Epithelial cell of proximal tubule (primary cell): ENCODE measurements around the gene FURIN. TPM values are rescaled to one million over a fixed set of nuclear protein-coding genes. Genes with fewer than 3 reads are reported as not detected.
"Not testable (repeated sequence)": the region's sequence is repeated elsewhere in the genome, so short reads cannot be mapped to it uniquely, and the experiment has no call there.

Source experiments
- DNase-seq: peaks from one replicate; pipeline ENCODE4 v3.0.0-alpha.2; 2011; ENCODE audit warnings: low read depth
- H3K4me3 ChIP-seq: 2 replicates; pipeline ENCODE4 v1.5.1; 2011; ENCODE audit warnings: low read depth, mild to moderate bottlenecking, low read length
- total RNA-seq: library from RNA; depleted of rRNA; stranded (reverse); fragments of >200 nt; gene quantifications from 2 replicates; pipeline ENCODE4 v1.2.3, GENCODE V29; 2015
- TF ChIP-seq, protein P1 (sequence below): conservative IDR thresholded peaks from 2 replicates; pipeline ENCODE4 v1.5.1; 2012; ENCODE audit warnings: low read depth, mild to moderate bottlenecking, low read length

The FURIN gene
- total RNA-seq, 1 donor from 2014 or later, result 91.0 TPM

DNA sequence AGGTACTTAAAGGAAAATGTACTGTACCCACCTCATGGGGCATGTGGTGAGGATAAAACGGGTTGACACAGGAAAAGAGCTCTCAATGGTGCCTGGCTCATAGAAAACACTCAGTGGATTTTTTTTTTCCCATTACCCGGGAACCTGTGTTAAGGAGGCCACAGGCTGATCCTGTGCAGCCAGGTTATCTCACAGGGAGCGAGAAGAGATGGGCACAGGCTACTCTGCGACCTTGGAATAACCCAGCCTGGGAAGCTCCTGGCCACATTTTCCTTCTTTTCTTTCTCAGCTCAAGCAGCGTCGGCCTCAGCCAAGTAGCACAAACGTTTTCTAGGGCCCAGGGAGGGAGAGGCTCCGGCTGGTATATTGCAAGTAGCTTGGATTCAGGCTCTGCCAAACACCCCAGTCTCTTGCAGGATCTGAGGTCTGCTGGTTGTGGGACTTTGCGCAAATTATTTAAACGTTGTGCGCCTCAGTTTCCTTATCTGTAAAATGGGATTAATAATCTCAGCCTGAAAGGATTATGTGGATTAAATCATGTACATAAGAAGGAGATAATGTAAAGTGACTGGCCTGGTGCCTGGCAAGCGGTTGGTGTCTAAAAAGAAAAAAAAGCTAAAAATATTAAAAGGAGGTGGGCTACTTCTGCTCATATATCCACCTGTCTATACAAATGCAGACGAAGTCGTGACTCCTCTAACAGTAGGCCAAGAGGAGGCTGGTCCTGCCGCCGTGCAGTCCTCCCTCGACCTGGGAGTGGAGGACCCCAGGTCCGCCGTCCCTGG, 2.2 kb downstream of the FURIN start:
- peak overlapping the region; percentile 83 for H3K4me3 ChIP-seq
- no peak for DNase-seq
- TF ChIP-seq, protein P1, sequence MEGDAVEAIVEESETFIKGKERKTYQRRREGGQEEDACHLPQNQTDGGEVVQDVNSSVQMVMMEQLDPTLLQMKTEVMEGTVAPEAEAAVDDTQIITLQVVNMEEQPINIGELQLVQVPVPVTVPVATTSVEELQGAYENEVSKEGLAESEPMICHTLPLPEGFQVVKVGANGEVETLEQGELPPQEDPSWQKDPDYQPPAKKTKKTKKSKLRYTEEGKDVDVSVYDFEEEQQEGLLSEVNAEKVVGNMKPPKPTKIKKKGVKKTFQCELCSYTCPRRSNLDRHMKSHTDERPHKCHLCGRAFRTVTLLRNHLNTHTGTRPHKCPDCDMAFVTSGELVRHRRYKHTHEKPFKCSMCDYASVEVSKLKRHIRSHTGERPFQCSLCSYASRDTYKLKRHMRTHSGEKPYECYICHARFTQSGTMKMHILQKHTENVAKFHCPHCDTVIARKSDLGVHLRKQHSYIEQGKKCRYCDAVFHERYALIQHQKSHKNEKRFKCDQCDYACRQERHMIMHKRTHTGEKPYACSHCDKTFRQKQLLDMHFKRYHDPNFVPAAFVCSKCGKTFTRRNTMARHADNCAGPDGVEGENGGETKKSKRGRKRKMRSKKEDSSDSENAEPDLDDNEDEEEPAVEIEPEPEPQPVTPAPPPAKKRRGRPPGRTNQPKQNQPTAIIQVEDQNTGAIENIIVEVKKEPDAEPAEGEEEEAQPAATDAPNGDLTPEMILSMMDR, result no peak

DNA sequence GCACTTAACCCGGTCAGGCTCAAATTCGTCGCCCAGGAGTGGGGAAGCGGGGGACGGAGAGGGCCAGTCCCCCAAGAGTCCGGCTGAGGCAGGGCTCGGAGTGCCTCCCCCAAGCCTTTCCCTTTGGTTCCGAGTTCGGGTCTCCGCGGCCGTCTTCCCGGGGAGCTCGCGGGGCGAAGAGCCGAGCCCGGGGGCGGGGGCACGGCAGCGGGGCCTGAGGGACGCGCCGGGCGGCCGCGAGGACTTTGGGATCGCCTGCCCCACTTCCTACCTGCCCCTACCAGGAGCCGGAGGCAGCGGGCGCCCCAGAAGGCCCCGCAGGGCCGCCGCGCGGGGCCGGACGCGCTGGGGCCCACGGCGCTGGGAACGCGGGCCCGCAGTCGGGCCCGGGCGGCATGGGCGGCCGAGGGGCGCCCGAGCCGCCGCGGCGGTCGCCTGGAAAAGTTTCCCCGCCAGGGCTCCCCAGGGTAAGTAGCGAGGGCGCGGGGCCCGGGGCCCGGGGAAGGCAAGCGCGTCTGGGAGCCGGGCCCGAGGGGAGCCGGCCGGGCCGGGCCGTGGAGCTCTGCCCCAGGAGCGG, 2.8 kb downstream of the FURIN start:
- peak overlapping the region; percentile 83 for H3K4me3 ChIP-seq
- no peak for DNase-seq
- TF ChIP-seq, protein P1, result no peak

DNA sequence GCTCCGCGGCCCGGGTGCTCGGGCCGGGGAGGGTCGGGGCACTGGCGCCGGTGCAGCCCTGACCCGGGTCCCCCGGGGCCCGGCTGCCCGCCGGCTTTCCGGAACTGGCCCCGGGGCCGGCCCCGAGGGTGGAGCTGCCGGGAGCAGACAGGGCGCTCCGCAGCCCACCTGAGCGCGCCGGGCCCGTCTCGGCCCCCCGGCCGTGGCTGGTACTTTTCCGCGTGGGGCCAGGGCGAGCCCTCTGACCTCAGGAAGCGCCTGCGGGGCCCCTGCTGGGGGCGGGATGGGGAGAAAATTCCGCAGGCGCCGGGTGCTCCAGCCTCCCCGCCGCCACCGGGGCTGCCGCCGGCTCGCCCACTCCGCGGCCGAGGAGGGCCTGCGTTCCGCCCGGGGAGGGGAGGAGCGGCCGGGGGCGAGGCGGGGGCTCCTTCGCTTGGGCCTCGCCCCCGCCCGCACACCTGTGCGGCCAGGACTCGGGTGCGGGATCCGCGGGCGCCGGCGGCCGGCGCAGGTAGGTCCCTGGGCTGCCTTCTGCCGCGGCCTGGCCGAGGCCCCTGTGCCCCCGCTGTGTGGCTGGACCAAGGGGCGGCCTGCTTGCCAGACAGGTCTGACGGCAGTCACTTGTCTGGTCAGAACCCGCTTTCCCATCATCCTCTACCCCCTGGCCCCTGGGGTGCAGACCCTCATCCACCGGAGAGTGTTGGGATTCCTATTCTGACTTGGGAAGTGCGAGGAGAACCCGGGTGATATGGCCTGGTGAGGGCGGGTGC, 3.5 kb downstream of the FURIN start:
- TF ChIP-seq, protein P1, result no peak
- no peak for DNase-seq
- H3K4me3 ChIP-seq, result peak overlapping the region; percentile 83

DNA sequence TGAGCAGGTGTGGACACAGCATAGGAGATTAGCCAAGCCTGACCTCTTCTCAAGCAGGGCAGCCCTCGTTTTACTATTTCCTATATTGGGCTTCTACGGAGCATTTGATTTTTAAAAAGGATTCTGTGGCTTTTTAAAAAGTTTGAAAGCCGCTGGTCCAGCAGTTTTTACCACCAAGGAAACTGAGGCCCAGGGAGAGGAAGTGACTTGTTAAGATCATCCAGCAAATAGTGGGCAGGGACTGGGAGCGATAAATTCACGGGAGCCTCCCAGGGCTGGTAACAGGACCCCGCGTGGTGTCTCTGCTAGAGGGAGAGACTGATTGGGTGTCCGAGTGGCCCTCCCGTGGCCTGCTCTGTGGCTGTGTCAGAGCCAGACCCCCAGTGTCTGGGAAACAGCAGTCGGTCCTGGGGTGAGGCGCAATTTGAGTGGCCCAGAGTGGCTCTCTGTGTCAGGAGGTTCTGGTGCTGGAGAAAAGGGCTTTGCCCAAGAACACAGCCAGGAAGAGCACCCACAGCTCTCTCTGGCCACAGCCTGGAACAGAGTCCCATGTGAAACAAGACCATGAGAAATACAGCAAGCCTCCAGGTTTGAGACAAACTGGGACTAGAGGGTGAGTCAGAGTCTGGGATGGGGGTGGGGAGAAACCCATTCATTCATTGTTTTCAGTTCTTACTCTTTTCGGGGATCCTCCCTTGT, 4.2 kb downstream of the FURIN start:
- DNase-seq, result no peak
- TF ChIP-seq, protein P1, result no peak
- peak overlapping the region; percentile 83 for H3K4me3 ChIP-seq

- no peak for DNase-seq
- H3K4me3 ChIP-seq, result peak overlapping the region; percentile 14
- TF ChIP-seq, protein P1, result no peak
Measured at GRCh38 chr15:90873488-90873997, 5.2 kb downstream of the FURIN start.

DNA sequence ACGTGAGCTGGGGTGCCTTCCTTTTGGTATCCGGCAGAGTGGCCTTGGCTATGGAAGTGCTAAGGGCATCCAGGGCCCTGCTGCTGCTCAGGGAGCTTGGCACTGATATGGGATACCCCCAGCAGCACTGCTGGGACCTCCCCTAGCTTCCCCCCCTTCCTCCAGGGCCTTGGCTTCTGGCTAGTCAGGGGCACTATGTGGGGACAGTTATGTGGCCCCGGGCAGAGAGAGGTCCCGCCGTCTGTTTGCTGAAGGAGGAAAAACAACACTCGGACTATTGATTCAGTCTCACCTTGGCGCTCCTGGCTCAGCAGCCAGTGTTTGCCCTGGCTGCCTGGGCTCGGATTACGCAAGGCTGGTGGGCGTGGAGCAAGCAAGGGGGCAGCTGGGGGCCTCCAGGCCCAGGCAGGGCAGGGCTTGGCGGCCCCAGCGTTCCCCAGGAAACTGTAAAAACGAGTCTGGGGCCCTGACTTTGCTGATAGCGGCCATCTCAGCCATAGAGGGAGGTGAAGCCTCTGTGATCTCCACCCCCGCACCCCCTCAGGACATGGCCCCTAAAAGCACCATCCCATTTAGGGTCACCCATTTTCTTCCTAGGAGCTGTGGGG, 5.7 kb downstream of the FURIN start:
- peak overlapping the region; percentile 14 for H3K4me3 ChIP-seq
- TF ChIP-seq, protein P1, result no peak
- no peak for DNase-seq

DNA sequence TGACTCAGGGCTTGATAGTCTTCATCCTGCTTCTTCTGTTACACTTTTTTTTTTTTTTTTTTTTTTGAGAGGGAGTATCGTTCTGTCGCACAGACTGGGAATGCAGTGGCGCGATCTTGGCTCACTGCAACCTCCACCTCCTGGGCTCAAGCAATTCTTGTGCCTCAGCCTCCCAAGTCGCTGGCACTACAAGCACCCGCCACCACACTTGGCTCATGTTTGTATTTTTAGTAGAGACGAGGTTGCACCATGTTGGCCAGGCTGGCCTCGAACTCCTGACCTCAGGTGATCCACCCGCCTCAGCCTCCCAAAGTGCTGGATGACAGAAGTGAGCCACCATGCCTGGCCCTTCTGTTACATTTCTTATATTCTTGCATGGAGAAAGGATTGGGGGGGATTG, 6.6 kb downstream of the FURIN start:
- H3K4me3 ChIP-seq, DNase-seq: not testable (repeated sequence)
